GM23338 (cell line): Measurements from ENCODE around the gene COL9A2. TPM values are rescaled to one million over a fixed set of nuclear protein-coding genes. Genes with fewer than 3 reads are reported as not detected.

Experiments
- ATAC-seq: fragments of 200-7000 bp; cut with Tn5 transposase; 3 replicates; pipeline ENCODE4 v1.9.1; 2020
- DNase-seq: peaks from one replicate; pipeline ENCODE4 v3.0.0-alpha.2; 2015; ENCODE audit warnings: low spot score
- H2AFZ ChIP-seq: fragments of 200-600 bp; sonication (generic); 2 replicates; pipeline ENCODE4 v1.8.0; 2016; ENCODE audit warnings: antibody characterized with exemption, mild to moderate bottlenecking, moderate library complexity
- H3F3A ChIP-seq: fragments of 200-600 bp; sonication (generic); replicated peaks from 2 replicates; pipeline ENCODE4 v1.8.0; 2017; ENCODE audit warnings: antibody characterized with exemption, mixed run types, low read depth
- H3K27ac ChIP-seq: fragments of 200-600 bp; sonication (generic); 2 replicates; pipeline ENCODE4 v1.6.1; 2016; ENCODE audit warnings: low read depth
- H3K27me3 ChIP-seq: fragments of 200-600 bp; sonication (generic); 2 replicates; pipeline ENCODE4 v1.8.0; 2016; ENCODE audit warnings: mild to moderate bottlenecking, mixed run types, moderate library complexity; ENCODE audit not compliant: insufficient read depth
- H3K36me3 ChIP-seq: fragments of 200-600 bp; sonication (generic); 2 replicates; pipeline ENCODE4 v1.8.0; 2016; ENCODE audit warnings: mild to moderate bottlenecking; ENCODE audit not compliant: insufficient read depth
- H3K4me1 ChIP-seq: fragments of 200-600 bp; sonication (generic); 2 replicates; pipeline ENCODE4 v1.8.0; 2016; ENCODE audit warnings: mild to moderate bottlenecking, moderate library complexity; ENCODE audit not compliant: insufficient read depth
- H3K4me2 ChIP-seq: fragments of 200-600 bp; sonication (generic); 2 replicates; pipeline ENCODE4 v1.7.1; 2017; ENCODE audit warnings: mixed run types
- H3K4me3 ChIP-seq: fragments of 200-600 bp; sonication (generic); 2 replicates; pipeline ENCODE4 v1.6.1; 2016; ENCODE audit warnings: mixed run types
- H3K79me2 ChIP-seq: fragments of 200-600 bp; sonication (generic); replicated peaks from 2 replicates; pipeline ENCODE4 v1.8.0; 2017; ENCODE audit warnings: mild to moderate bottlenecking; ENCODE audit not compliant: insufficient read depth
- H3K9me2 ChIP-seq: fragments of 200-600 bp; sonication (generic); 2 replicates; pipeline ENCODE4 v1.8.0; 2017; ENCODE audit not compliant: insufficient read depth
- H4K20me1 ChIP-seq: fragments of 200-600 bp; sonication (generic); replicated peaks from 2 replicates; pipeline ENCODE4 v1.8.0; 2017; ENCODE audit warnings: mild to moderate bottlenecking; ENCODE audit not compliant: insufficient read depth
- H3K27ac Mint-ChIP-seq: 2 replicates; pipeline ENCODE4 v1.8.0; 2020; ENCODE audit warnings: inconsistent platforms, mild to moderate bottlenecking, moderate library complexity, mixed read lengths
- H3K27me3 Mint-ChIP-seq: 3 replicates; pipeline ENCODE4 v1.8.0; 2022; ENCODE audit warnings: low read depth, mild to moderate bottlenecking, moderate library complexity, mixed read lengths, inconsistent platforms; ENCODE audit not compliant: insufficient read depth, poor library complexity
- H3K36me3 Mint-ChIP-seq: 3 replicates; pipeline ENCODE4 v1.8.0; 2021; ENCODE audit warnings: low read depth, mild to moderate bottlenecking, inconsistent platforms, moderate library complexity, mixed read lengths
- H3K4me1 Mint-ChIP-seq: 3 replicates; pipeline ENCODE4 v1.8.0; 2020; ENCODE audit warnings: mild to moderate bottlenecking, inconsistent platforms, mixed read lengths
- H3K4me3 Mint-ChIP-seq: 3 replicates; pipeline ENCODE4 v1.8.0; 2021; ENCODE audit warnings: moderate library complexity, mild to moderate bottlenecking, inconsistent platforms, mixed read lengths
- H3K9me3 Mint-ChIP-seq: 3 replicates; pipeline ENCODE4 v1.8.0; 2020; ENCODE audit warnings: moderate library complexity, mild to moderate bottlenecking, inconsistent platforms, mixed read lengths
- CREB1 ChIP-seq: fragments of 250-450 bp; sonication (Bioruptor Pico); IDR thresholded peaks from 2 replicates; pipeline ENCODE4 v1.5.0; 2020; ENCODE audit warnings: low read depth, mild to moderate bottlenecking, moderate library complexity
- EZH2 ChIP-seq: fragments of 200-600 bp; sonication (generic); IDR thresholded peaks from one replicate; pipeline ENCODE4 v1.8.0; 2017; ENCODE audit warnings: antibody characterized with exemption, mild to moderate bottlenecking, low read depth; ENCODE audit not compliant: unreplicated experiment
- EZH2phosphoT487 ChIP-seq: fragments of 200-600 bp; sonication (generic); IDR thresholded peaks from one replicate; pipeline ENCODE4 v1.8.1; 2018; ENCODE audit warnings: antibody characterized with exemption; ENCODE audit not compliant: unreplicated experiment
- JUNB ChIP-seq: IDR thresholded peaks from one replicate; pipeline ENCODE4 v1.6.1; 2016; ENCODE audit warnings: antibody characterized with exemption; ENCODE audit not compliant: unreplicated experiment
- NANOG ChIP-seq: IDR thresholded peaks from 2 replicates; pipeline ENCODE4 v1.6.1; 2016; ENCODE audit warnings: antibody characterized with exemption, borderline replicate concordance
- POLR2AphosphoS5 ChIP-seq: IDR thresholded peaks from 2 replicates; pipeline ENCODE4 v1.6.1; 2016; ENCODE audit warnings: antibody characterized with exemption, low read depth
- STAT1 ChIP-seq: IDR thresholded peaks from one replicate; pipeline ENCODE4 v1.6.1; 2016; ENCODE audit warnings: antibody characterized with exemption; ENCODE audit not compliant: unreplicated experiment
- ZNF114 ChIP-seq: fragments of 250-450 bp; sonication (Bioruptor Pico); IDR thresholded peaks from 2 replicates; pipeline ENCODE4 v1.5.0; 2020; ENCODE audit warnings: mild to moderate bottlenecking, moderate library complexity
- ZNF331 ChIP-seq: fragments of 250-450 bp; sonication (Bioruptor Pico); IDR thresholded peaks from 2 replicates; pipeline ENCODE4 v1.5.0; 2020; ENCODE audit warnings: low read depth, mild to moderate bottlenecking, moderate library complexity
- polyA plus RNA-seq: library from polyadenylated mRNA; unstranded; fragments of >200 nt; fragmentation: Nextera tagmentation; extraction: Ambion mirVana; gene quantifications from 2 replicates; pipeline ENCODE4 v1.2.1, GENCODE V29; 2016
- total RNA-seq: library from RNA; depleted of rRNA; stranded (reverse); fragments of >200 nt; shearing (Covaris generic); gene quantifications from 2 replicates; pipeline ENCODE4 v1.2.3, GENCODE V29; 2014
- TF ChIP-seq, protein P1 (sequence below): fragments of 250-450 bp; sonication (Bioruptor Pico); IDR thresholded peaks from 2 replicates; pipeline ENCODE4 v1.5.0; 2020; ENCODE audit warnings: mild to moderate bottlenecking, moderate library complexity
- TF ChIP-seq, protein P2 (sequence below): IDR thresholded peaks from one replicate; pipeline ENCODE4 v1.6.1; 2018; ENCODE audit warnings: antibody characterized with exemption; ENCODE audit not compliant: unreplicated experiment
- TF ChIP-seq, protein P3 (sequence below): IDR thresholded peaks from 2 replicates; pipeline ENCODE4 v1.6.1; 2016; ENCODE audit warnings: antibody characterized with exemption
- TF ChIP-seq, protein P4 (sequence below), 2 experiments: fragments of 200-600 bp in 1 of 2; sonication (generic) in 1 of 2; conservative IDR thresholded peaks; 2 replicates each; pipeline versions ENCODE4 v1.5.1 to v1.6.1; 2016 to 2017; ENCODE audit warnings: antibody characterized with exemption in 2 of 2, low read depth in 2 of 2, mild to moderate bottlenecking in 2 of 2, moderate library complexity in 1 of 2

COL9A2 gene
- total and polyA plus RNA-seq, 2 experiments from 2014 or later = 2.6 to 2.8 TPM

DNA sequence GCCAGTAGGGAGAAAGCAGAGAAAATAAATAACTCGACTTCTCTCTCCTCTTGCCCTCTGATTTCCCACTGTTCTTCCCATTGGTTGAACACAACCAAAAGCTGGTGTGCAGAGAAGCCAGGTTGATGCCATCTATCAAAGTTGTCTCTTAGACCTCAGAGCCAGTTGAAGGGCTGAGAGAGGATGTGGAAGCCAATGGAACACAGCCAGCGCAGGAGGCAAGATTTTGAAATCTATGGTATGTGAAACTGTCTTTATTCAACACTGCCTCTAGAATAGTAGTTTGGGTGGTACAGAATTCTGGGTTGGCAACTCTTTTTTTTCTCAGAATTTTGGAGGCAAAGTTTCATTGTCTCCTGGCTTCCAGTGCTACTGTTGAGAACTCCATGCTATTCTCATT is 45.1 kb upstream of the COL9A2 start:
- no peaks in the 10 kb centered on the region for H3K36me3 Mint-ChIP-seq
- ATAC-seq (no peak), DNase-seq (no peak)
- Histone ChIP-seq H3K79me2 (no peaks in the 10 kb centered on the region), H3K4me3 (no peak overlapping the region), H2AFZ (no peak overlapping the region), H3K36me3 (no peaks in the 10 kb centered on the region), H3K27ac (no peak overlapping the region), H3K9me2 (no peaks in the 10 kb centered on the region), H4K20me1 (no peaks in the 10 kb centered on the region), H3K4me1 (peaks cover 2% of the 10 kb centered on the region; the same call in 1 of the 2 replicates), H3K4me2 (no peak overlapping the region), H3K27me3 (no peaks in the 10 kb centered on the region), H3F3A (no peaks in the 10 kb centered on the region)
- H3K9me3 Mint-ChIP-seq = peaks cover 24% of the 10 kb centered on the region; the same call in 2 of the 3 replicates
- no peak overlapping the region for H3K27ac Mint-ChIP-seq
- no peak overlapping the region for H3K4me3 Mint-ChIP-seq
- H3K27me3 Mint-ChIP-seq = peaks cover 6% of the 10 kb centered on the region
- TF ChIP-seq EZH2 (no peak), JUNB (no peak), NANOG (no peak), POLR2AphosphoS5 (no peak), CREB1 (no peak), STAT1 (no peak), EZH2phosphoT487 (no peak), ZNF331 (CRISPR knock-in tag) (no peak), ZNF114 (CRISPR knock-in tag) (no peak)
- TF ChIP-seq, protein P1, sequence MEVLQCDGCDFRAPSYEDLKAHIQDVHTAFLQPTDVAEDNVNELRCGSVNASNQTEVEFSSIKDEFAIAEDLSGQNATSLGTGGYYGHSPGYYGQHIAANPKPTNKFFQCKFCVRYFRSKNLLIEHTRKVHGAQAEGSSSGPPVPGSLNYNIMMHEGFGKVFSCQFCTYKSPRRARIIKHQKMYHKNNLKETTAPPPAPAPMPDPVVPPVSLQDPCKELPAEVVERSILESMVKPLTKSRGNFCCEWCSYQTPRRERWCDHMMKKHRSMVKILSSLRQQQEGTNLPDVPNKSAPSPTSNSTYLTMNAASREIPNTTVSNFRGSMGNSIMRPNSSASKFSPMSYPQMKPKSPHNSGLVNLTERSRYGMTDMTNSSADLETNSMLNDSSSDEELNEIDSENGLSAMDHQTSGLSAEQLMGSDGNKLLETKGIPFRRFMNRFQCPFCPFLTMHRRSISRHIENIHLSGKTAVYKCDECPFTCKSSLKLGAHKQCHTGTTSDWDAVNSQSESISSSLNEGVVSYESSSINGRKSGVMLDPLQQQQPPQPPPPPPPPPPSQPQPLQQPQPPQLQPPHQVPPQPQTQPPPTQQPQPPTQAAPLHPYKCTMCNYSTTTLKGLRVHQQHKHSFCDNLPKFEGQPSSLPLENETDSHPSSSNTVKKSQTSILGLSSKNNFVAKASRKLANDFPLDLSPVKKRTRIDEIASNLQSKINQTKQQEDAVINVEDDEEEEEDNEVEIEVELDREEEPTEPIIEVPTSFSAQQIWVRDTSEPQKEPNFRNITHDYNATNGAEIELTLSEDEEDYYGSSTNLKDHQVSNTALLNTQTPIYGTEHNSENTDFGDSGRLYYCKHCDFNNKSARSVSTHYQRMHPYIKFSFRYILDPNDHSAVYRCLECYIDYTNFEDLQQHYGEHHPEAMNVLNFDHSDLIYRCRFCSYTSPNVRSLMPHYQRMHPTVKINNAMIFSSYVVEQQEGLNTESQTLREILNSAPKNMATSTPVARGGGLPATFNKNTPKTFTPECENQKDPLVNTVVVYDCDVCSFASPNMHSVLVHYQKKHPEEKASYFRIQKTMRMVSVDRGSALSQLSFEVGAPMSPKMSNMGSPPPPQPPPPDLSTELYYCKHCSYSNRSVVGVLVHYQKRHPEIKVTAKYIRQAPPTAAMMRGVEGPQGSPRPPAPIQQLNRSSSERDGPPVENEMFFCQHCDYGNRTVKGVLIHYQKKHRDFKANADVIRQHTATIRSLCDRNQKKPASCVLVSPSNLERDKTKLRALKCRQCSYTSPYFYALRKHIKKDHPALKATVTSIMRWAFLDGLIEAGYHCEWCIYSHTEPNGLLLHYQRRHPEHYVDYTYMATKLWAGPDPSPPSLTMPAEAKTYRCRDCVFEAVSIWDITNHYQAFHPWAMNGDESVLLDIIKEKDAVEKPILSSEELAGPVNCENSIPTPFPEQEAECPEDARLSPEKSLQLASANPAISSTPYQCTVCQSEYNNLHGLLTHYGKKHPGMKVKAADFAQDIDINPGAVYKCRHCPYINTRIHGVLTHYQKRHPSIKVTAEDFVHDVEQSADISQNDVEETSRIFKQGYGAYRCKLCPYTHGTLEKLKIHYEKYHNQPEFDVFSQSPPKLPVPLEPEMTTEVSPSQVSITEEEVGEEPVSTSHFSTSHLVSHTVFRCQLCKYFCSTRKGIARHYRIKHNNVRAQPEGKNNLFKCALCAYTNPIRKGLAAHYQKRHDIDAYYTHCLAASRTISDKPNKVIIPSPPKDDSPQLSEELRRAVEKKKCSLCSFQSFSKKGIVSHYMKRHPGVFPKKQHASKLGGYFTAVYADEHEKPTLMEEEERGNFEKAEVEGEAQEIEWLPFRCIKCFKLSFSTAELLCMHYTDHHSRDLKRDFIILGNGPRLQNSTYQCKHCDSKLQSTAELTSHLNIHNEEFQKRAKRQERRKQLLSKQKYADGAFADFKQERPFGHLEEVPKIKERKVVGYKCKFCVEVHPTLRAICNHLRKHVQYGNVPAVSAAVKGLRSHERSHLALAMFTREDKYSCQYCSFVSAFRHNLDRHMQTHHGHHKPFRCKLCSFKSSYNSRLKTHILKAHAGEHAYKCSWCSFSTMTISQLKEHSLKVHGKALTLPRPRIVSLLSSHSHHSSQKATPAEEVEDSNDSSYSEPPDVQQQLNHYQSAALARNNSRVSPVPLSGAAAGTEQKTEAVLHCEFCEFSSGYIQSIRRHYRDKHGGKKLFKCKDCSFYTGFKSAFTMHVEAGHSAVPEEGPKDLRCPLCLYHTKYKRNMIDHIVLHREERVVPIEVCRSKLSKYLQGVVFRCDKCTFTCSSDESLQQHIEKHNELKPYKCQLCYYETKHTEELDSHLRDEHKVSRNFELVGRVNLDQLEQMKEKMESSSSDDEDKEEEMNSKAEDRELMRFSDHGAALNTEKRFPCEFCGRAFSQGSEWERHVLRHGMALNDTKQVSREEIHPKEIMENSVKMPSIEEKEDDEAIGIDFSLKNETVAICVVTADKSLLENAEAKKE = no peak
- TF ChIP-seq, protein P2, sequence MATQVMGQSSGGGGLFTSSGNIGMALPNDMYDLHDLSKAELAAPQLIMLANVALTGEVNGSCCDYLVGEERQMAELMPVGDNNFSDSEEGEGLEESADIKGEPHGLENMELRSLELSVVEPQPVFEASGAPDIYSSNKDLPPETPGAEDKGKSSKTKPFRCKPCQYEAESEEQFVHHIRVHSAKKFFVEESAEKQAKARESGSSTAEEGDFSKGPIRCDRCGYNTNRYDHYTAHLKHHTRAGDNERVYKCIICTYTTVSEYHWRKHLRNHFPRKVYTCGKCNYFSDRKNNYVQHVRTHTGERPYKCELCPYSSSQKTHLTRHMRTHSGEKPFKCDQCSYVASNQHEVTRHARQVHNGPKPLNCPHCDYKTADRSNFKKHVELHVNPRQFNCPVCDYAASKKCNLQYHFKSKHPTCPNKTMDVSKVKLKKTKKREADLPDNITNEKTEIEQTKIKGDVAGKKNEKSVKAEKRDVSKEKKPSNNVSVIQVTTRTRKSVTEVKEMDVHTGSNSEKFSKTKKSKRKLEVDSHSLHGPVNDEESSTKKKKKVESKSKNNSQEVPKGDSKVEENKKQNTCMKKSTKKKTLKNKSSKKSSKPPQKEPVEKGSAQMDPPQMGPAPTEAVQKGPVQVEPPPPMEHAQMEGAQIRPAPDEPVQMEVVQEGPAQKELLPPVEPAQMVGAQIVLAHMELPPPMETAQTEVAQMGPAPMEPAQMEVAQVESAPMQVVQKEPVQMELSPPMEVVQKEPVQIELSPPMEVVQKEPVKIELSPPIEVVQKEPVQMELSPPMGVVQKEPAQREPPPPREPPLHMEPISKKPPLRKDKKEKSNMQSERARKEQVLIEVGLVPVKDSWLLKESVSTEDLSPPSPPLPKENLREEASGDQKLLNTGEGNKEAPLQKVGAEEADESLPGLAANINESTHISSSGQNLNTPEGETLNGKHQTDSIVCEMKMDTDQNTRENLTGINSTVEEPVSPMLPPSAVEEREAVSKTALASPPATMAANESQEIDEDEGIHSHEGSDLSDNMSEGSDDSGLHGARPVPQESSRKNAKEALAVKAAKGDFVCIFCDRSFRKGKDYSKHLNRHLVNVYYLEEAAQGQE = no peak
- TF ChIP-seq, protein P3, sequence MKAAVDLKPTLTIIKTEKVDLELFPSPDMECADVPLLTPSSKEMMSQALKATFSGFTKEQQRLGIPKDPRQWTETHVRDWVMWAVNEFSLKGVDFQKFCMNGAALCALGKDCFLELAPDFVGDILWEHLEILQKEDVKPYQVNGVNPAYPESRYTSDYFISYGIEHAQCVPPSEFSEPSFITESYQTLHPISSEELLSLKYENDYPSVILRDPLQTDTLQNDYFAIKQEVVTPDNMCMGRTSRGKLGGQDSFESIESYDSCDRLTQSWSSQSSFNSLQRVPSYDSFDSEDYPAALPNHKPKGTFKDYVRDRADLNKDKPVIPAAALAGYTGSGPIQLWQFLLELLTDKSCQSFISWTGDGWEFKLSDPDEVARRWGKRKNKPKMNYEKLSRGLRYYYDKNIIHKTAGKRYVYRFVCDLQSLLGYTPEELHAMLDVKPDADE = no peak
- TF ChIP-seq, protein P4, sequence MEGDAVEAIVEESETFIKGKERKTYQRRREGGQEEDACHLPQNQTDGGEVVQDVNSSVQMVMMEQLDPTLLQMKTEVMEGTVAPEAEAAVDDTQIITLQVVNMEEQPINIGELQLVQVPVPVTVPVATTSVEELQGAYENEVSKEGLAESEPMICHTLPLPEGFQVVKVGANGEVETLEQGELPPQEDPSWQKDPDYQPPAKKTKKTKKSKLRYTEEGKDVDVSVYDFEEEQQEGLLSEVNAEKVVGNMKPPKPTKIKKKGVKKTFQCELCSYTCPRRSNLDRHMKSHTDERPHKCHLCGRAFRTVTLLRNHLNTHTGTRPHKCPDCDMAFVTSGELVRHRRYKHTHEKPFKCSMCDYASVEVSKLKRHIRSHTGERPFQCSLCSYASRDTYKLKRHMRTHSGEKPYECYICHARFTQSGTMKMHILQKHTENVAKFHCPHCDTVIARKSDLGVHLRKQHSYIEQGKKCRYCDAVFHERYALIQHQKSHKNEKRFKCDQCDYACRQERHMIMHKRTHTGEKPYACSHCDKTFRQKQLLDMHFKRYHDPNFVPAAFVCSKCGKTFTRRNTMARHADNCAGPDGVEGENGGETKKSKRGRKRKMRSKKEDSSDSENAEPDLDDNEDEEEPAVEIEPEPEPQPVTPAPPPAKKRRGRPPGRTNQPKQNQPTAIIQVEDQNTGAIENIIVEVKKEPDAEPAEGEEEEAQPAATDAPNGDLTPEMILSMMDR (conservative IDR thresholded peaks at IDR 0.05; ENCODE audit: low read depth in 2 of 2) = no peak
- H3K4me1 Mint-ChIP-seq = peaks cover 7% of the 10 kb centered on the region; the same call in 2 of the 3 replicates
